Endothelial cell of umbilical vein (primary cell): ENCODE measurements around the gene BCR. TPM values are rescaled to one million over a fixed set of nuclear protein-coding genes. Genes with fewer than 3 reads are reported as not detected.
A peak's percentile ranks its signal among the peaks of the same experiment; 100 is the strongest.

Source experiments
- BruUV-seq: library from RNA; stranded (reverse); fragments of 400-500 nt; replicated peaks from 2 replicates; lab custom pipeline; 2021; lab: Mats Ljungman, UMichigan
- CTCF ChIA-PET: fragments of 300-600, 350-600 bp; sonication (Branson Sonifier 250); formaldehyde crosslinking; loops from one replicate; lab custom pipeline; 2021; ENCODE audit warnings: antibody characterized with exemption, inconsistent platforms; lab: Charles Lee
- POLR2A ChIA-PET: fragments of 300-600, 350-600 bp; sonication (Branson Sonifier 250); formaldehyde crosslinking; loops from one replicate; lab custom pipeline; 2021; ENCODE audit warnings: antibody characterized with exemption, inconsistent platforms; lab: Charles Lee
- DNase-seq: peaks from one replicate; pipeline ENCODE4 v3.0.0-alpha.2; 2011; ENCODE audit warnings: low read depth, low spot score
- FAIRE-seq: peaks from 2 replicates; lab custom pipeline; 2011; peaks lifted over from hg19 to GRCh38; lab: Jason Lieb, UNC
- H2AFZ ChIP-seq: 2 replicates; pipeline ENCODE4 v1.6.0; 2012; ENCODE audit warnings: low read depth, low read length, control low read depth, inconsistent platforms
- H3K27ac ChIP-seq: 2 replicates; pipeline ENCODE4 v1.5.1; 2011; ENCODE audit warnings: low read depth, mild to moderate bottlenecking, control low read depth, low read length, moderate library complexity; ENCODE audit not compliant: insufficient read depth
- H3K27me3 ChIP-seq, 2 experiments: 2 replicates each; pipeline versions ENCODE4 v1.6.0 to v1.6.1; 2011; ENCODE audit warnings: low read length in 2 of 2, mixed read lengths in 1 of 2; ENCODE audit not compliant: control insufficient read depth in 2 of 2, insufficient read depth in 2 of 2
- H3K36me3 ChIP-seq, 2 experiments: 2 replicates in 1 of 2; 3 replicates in 1 of 2; pipeline ENCODE4 v1.5.1; 2011; ENCODE audit warnings: low read length in 2 of 2, mild to moderate bottlenecking in 1 of 2, moderate library complexity in 1 of 2; ENCODE audit not compliant: control insufficient read depth in 2 of 2, insufficient read depth in 2 of 2; ENCODE audit errors: extremely low read depth in 1 of 2
- H3K4me1 ChIP-seq: 3 replicates; pipeline ENCODE4 v1.5.1; 2011; ENCODE audit warnings: mild to moderate bottlenecking, low read length; ENCODE audit not compliant: control insufficient read depth, insufficient read depth; ENCODE audit errors: extremely low read depth
- H3K4me2 ChIP-seq: 2 replicates; pipeline ENCODE4 v1.6.1; 2011; ENCODE audit warnings: low read length, control low read depth, mixed read lengths; ENCODE audit not compliant: insufficient read depth
- H3K4me3 ChIP-seq, 3 experiments: fragments of 200-600 bp in 1 of 3; sonication (generic), shearing (Covaris generic) in 1 of 3; replicated peaks in 1 of 3; 2 replicates each; pipeline ENCODE4 v1.5.1; 2011 to 2016; ENCODE audit warnings: control low read depth in 3 of 3, low read length in 3 of 3, mild to moderate bottlenecking in 2 of 3, inconsistent platforms in 1 of 3, low read depth in 1 of 3, moderate library complexity in 1 of 3; ENCODE audit not compliant: insufficient read depth in 1 of 3
- H3K79me2 ChIP-seq: 2 replicates; pipeline ENCODE4 v1.6.0; 2012; ENCODE audit warnings: low read length, inconsistent platforms; ENCODE audit not compliant: control insufficient read depth, insufficient read depth
- H3K9ac ChIP-seq: replicated peaks from 2 replicates; pipeline ENCODE3; 2011; ENCODE audit warnings: low read length, control low read depth; ENCODE audit not compliant: insufficient read depth; ENCODE audit errors: extremely low read depth
- H3K9me1 ChIP-seq: replicated peaks from 3 replicates; pipeline ENCODE4 v1.6.0; 2011; ENCODE audit warnings: mild to moderate bottlenecking, low read length; ENCODE audit not compliant: control insufficient read depth, insufficient read depth; ENCODE audit errors: extremely low read depth
- H3K9me3 ChIP-seq: replicated peaks from 2 replicates; pipeline ENCODE4 v1.5.1; 2012; ENCODE audit warnings: low read length, inconsistent platforms; ENCODE audit not compliant: control insufficient read depth, insufficient read depth
- H4K20me1 ChIP-seq: replicated peaks from 2 replicates; pipeline ENCODE3; 2011; ENCODE audit warnings: mild to moderate bottlenecking, low read length; ENCODE audit not compliant: control insufficient read depth, insufficient read depth; ENCODE audit errors: extremely low read depth
- FOS ChIP-seq: IDR thresholded peaks from 2 replicates; pipeline ENCODE4 v1.6.1; 2011; ENCODE audit warnings: mild to moderate bottlenecking, low read length, moderate library complexity, borderline replicate concordance; ENCODE audit not compliant: insufficient read depth
- GATA2 ChIP-seq: IDR thresholded peaks from 2 replicates; pipeline ENCODE4 v1.7.0; 2011; ENCODE audit warnings: low read depth, mild to moderate bottlenecking, moderate library complexity, mixed read lengths, low read length; ENCODE audit not compliant: insufficient read length, insufficient read depth
- JUN ChIP-seq: IDR thresholded peaks from 2 replicates; pipeline ENCODE4 v1.6.1; 2011; ENCODE audit warnings: borderline replicate concordance, low read depth; ENCODE audit not compliant: insufficient read length, insufficient read depth
- MYC ChIP-seq: IDR thresholded peaks from one replicate; pipeline ENCODE4 v1.6.1; 2011; ENCODE audit warnings: mild to moderate bottlenecking, low read depth, low read length
- POLR2A ChIP-seq: IDR thresholded peaks from 2 replicates; pipeline ENCODE4 v1.6.1; 2012; ENCODE audit warnings: low read depth, mild to moderate bottlenecking, control low read depth, low read length
- POLR2AphosphoS5 ChIP-seq: IDR thresholded peaks from 2 replicates; pipeline ENCODE4 v1.6.1; 2012; ENCODE audit warnings: low read depth, mild to moderate bottlenecking, control low read depth, low read length, moderate library complexity; ENCODE audit not compliant: insufficient read depth
- dilution Hi-C: fragments of 300-500 bp; cut with MboI; formaldehyde crosslinking; loops from one replicate; pipeline ENCODE4 v1.15.0; 2019; ENCODE audit warnings: low sequenced_read_pairs; ENCODE audit not compliant: extremely low pct_ligation_motif_present
- intact Hi-C: fragments of 100-400 bp; cut with micrococcal nuclease; formaldehyde crosslinking; loops from one replicate; pipeline ENCODE4 v1.10.0; 2022
- polyA plus RNA-seq, 4 experiments: library from polyadenylated mRNA; depleted of rRNA in 3 of 4; stranded (reverse) in 3 of 4; unstranded in 1 of 4; fragments of >200 nt; gene quantifications; 2 replicates each; pipeline versions ENCODE4 v1.2.1 to v1.2.3, GENCODE V29; 2011 to 2012; ENCODE audit warnings: missing spikeins in 1 of 4
- total RNA-seq: library from RNA; stranded (reverse); gene quantifications from 2 replicates; pipeline ENCODE4 v1.2.3, GENCODE V29; 2021

BCR gene
- total and polyA plus RNA-seq, 2 donors (not counting 3 experiments of a cell fraction or from before 2014, with no cell fraction given): 129 to 141 TPM

GRCh38 chr22:23184100-23184763 is 3.9 kb downstream of the BCR start:
- Histone ChIP-seq H3K79me2 (peaks cover 87% of the 10 kb centered on the region), H3K9me1 (no peaks in the 10 kb centered on the region), H2AFZ (no peak overlapping the region), H3K27me3 (no peaks in the 10 kb centered on the region), H3K9me3 (no peaks in the 10 kb centered on the region), H3K9ac (peak overlapping the region; percentile 55), H3K4me3 (peak overlapping the region in 2 of 3 experiments; percentile 89 to 90), H3K4me2 (peak overlapping the region; percentile 68), H3K36me3 (peaks cover 0 to 7% of the 10 kb centered on the region in 2 experiments), H3K27ac (peak overlapping the region; percentile 54), H3K4me1 (peaks cover 52% of the 10 kb centered on the region), H4K20me1 (no peaks in the 10 kb centered on the region)
- intact Hi-C loops (no loop called here), dilution Hi-C loops (no loop called here)
- TF ChIP-seq POLR2AphosphoS5: no peak
- no peak for TF ChIP-seq FOS
- no peak for TF ChIP-seq JUN
- no peak for TF ChIP-seq GATA2
- no peak for TF ChIP-seq MYC
- TF ChIP-seq POLR2A: no peak
- ChIA-PET POLR2A (interaction anchor here (1.5 kb wide), 1 partner anchor 34 kb away, joined by 4 read pairs; no protein-coding TSS in a partner anchor), CTCF (interaction anchor here (1.5 to 12.6 kb wide), 7 partner anchors 14 to 106 kb away, joined by 4 to 451 read pairs (median 9); no protein-coding TSS in a partner anchor)
- no peak for DNase-seq
- FAIRE-seq: no peak
- no TSS peak for BruUV-seq

- no peak for DNase-seq
- Histone ChIP-seq H3K9ac (no peak overlapping the region), H3K79me2 (peaks cover 91% of the 10 kb centered on the region), H3K9me3 (no peaks in the 10 kb centered on the region), H3K4me3 (peak overlapping the region in 2 of 3 experiments; percentile 12 to 90), H3K36me3 (peaks cover 0 to 7% of the 10 kb centered on the region in 2 experiments), H3K27ac (peak overlapping the region; percentile 19), H3K27me3 (no peaks in the 10 kb centered on the region), H3K9me1 (no peaks in the 10 kb centered on the region), H2AFZ (no peak overlapping the region), H3K4me2 (peak overlapping the region; percentile 68), H4K20me1 (no peaks in the 10 kb centered on the region), H3K4me1 (peaks cover 47% of the 10 kb centered on the region)
- CTCF ChIA-PET: interaction anchor here (1.5 to 12.6 kb wide), 4 partner anchors 13 to 95 kb away, joined by 4 to 451 read pairs (median 30); no protein-coding TSS in a partner anchor
- intact Hi-C loops (no loop called here), dilution Hi-C loops (no loop called here)
- no peak for FAIRE-seq
- no peak for TF ChIP-seq GATA2
- no peak for TF ChIP-seq POLR2AphosphoS5
- POLR2A ChIA-PET: interaction anchor here (1.5 kb wide), 1 partner anchor 34 kb away, joined by 4 read pairs; no protein-coding TSS in a partner anchor
- no TSS peak for BruUV-seq
Measured at GRCh38 chr22:23184764-23185113, 4.4 kb downstream of the BCR start.
